Osteoblast (primary cell): ENCODE data around the gene MYL6B. TPM values are rescaled to one million over a fixed set of nuclear protein-coding genes. Genes with fewer than 3 reads are reported as not detected.

Source experiments
- DNase-seq: peaks from one replicate; pipeline ENCODE4 v3.0.0; 2011; ENCODE audit warnings: low spot score, mixed read lengths; ENCODE audit not compliant: insufficient read length; ENCODE audit errors: missing footprints
- H2AFZ ChIP-seq: 2 replicates; pipeline ENCODE4 v1.6.0; 2011; ENCODE audit warnings: mild to moderate bottlenecking, low read length
- H3K27ac ChIP-seq: 2 replicates; pipeline ENCODE4 v1.5.1; 2011; ENCODE audit warnings: mild to moderate bottlenecking, low read depth, low read length, moderate library complexity
- H3K27me3 ChIP-seq: 2 replicates; pipeline ENCODE4 v1.6.0; 2012; ENCODE audit warnings: mild to moderate bottlenecking, control low read depth, inconsistent platforms, low read length, moderate library complexity; ENCODE audit not compliant: insufficient read depth
- H3K36me3 ChIP-seq: 2 replicates; pipeline ENCODE4 v1.5.1; 2011; ENCODE audit warnings: mild to moderate bottlenecking, low read length, control low read depth, moderate library complexity; ENCODE audit not compliant: insufficient read depth
- H3K4me1 ChIP-seq: 2 replicates; pipeline ENCODE4 v1.5.1; 2011; ENCODE audit warnings: mild to moderate bottlenecking, low read length, control low read depth, moderate library complexity; ENCODE audit not compliant: insufficient read depth
- H3K4me2 ChIP-seq: 2 replicates; pipeline ENCODE4 v1.6.0; 2011; ENCODE audit warnings: mild to moderate bottlenecking, low read length; ENCODE audit not compliant: insufficient read depth
- H3K4me3 ChIP-seq: fragments of 200-600 bp; sonication (generic); 3 replicates; pipeline ENCODE4 v1.5.1; 2012; ENCODE audit warnings: mild to moderate bottlenecking, low read length, inconsistent platforms; ENCODE audit not compliant: insufficient read depth
- H3K79me2 ChIP-seq: 2 replicates; pipeline ENCODE4 v1.6.0; 2012; ENCODE audit warnings: mild to moderate bottlenecking, low read length, control low read depth, inconsistent platforms; ENCODE audit not compliant: insufficient read depth
- H3K9me3 ChIP-seq: 2 replicates; pipeline ENCODE4 v1.5.1; 2011; ENCODE audit warnings: low read depth, low read length, control low read depth
- H4K20me1 ChIP-seq: 2 replicates; pipeline ENCODE4 v1.6.0; 2012; ENCODE audit warnings: mild to moderate bottlenecking, low read length, control low read depth; ENCODE audit not compliant: insufficient read depth
- total RNA-seq: library from RNA; depleted of rRNA; stranded (reverse); fragments of >200 nt; gene quantifications from 2 replicates; pipeline ENCODE4 v1.2.3, GENCODE V29; 2012
- TF ChIP-seq, protein P1 (sequence below): IDR thresholded peaks from 2 replicates; pipeline ENCODE4 v1.5.1; 2011; ENCODE audit warnings: mild to moderate bottlenecking, low read depth, low read length, moderate library complexity; ENCODE audit errors: extremely low read depth

MYL6B gene
- total RNA-seq, 1 donor, result 53.9 TPM

DNA sequence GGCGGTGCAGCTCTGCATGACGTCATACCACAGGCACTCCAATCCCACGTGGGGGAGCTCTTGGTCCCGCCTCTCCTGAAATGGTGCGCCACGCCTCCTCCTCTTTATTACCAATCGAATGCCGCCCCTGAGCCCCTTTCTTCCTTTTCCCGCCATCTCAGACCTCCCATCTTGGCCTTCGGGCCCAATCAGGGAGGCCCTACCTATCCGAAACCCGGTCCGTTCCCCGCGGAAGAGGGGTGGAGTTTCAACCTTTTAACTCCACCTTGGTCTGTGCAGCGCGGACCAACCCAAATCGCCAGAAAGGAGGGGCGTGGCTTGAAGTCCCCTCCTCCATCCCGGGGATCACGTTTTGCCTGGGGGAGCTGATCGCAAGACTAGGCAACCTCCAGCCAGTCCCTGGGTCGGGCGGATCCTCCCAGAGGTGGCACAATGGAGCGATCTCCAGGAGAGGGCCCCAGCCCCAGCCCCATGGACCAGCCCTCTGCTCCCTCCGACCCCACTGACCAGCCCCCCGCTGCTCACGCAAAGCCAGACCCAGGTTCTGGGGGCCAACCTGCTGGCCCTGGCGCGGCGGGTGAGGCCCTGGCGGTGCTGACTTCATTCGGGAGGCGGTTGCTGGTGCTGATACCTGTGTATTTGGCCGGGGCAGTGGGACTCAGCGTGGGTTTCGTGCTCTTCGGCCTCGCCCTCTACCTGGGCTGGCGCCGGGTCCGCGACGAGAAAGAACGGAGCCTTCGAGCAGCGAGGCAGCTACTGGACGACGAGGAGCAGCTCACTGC is 24.3 kb upstream of the MYL6B start, which contains the start of gene ESYT1:
Gene ESYT1 (plus strand): TSS at position 380 of the 782 bp plus-strand sequence. CDS start 53 bp downstream, at position 433.
- Histone ChIP-seq H3K4me2 (peak within 1 kb of the TSS; percentile 92), H3K36me3 (peaks cover 27% of the 10 kb centered on the region), H3K4me1 (peaks cover 23% of the 10 kb centered on the region), H3K4me3 (peak within 1 kb of the TSS; percentile 86), H3K79me2 (peaks cover 31% of the 10 kb centered on the region), H3K27ac (peak within 1 kb of the TSS; percentile 72), H3K9me3 (no peaks in the 10 kb centered on the region), H3K27me3 (no peaks in the 10 kb centered on the region), H2AFZ (peak within 1 kb of the TSS; percentile 51), H4K20me1 (no peaks in the 10 kb centered on the region)
- TF ChIP-seq, protein P1, sequence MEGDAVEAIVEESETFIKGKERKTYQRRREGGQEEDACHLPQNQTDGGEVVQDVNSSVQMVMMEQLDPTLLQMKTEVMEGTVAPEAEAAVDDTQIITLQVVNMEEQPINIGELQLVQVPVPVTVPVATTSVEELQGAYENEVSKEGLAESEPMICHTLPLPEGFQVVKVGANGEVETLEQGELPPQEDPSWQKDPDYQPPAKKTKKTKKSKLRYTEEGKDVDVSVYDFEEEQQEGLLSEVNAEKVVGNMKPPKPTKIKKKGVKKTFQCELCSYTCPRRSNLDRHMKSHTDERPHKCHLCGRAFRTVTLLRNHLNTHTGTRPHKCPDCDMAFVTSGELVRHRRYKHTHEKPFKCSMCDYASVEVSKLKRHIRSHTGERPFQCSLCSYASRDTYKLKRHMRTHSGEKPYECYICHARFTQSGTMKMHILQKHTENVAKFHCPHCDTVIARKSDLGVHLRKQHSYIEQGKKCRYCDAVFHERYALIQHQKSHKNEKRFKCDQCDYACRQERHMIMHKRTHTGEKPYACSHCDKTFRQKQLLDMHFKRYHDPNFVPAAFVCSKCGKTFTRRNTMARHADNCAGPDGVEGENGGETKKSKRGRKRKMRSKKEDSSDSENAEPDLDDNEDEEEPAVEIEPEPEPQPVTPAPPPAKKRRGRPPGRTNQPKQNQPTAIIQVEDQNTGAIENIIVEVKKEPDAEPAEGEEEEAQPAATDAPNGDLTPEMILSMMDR, result no peak
- peak; percentile 97 for DNase-seq

DNA sequence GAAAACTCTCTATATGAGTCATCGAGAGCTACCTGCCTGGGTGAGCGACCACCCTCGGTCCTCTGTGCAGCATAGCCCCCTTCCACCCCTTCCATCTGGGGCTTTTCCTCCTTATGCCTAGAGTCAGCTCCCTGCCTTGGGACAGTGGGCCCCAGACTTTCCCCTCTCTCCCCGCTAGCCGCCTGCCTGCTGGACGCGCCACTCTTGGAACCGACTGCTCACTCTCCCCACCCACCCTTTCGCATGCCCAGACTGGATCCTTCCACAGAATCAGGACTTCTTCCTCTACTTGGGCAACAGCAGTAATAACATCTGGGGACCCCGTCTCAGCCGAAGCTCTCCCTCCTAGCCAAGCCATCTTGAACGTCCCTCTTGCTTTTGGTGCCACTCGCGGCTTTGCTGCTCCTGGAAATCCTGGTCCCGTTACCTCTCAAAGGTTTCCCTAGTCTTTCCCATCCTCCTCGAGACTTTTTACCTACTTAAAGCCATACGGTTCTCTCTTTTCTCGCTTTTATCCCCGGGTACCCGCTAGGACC is 23.6 kb upstream of the MYL6B start:
- peak overlapping the region; percentile 51 for H2AFZ ChIP-seq
- peak overlapping the region; percentile 92 for H3K4me2 ChIP-seq
- H3K79me2 ChIP-seq, result peaks cover 31% of the 10 kb centered on the region
- peak overlapping the region; percentile 86 for H3K4me3 ChIP-seq
- no peaks in the 10 kb centered on the region for H3K27me3 ChIP-seq
- no peaks in the 10 kb centered on the region for H4K20me1 ChIP-seq
- peaks cover 33% of the 10 kb centered on the region for H3K36me3 ChIP-seq
- peak; percentile 70 for DNase-seq
- H3K9me3 ChIP-seq, result no peaks in the 10 kb centered on the region
- TF ChIP-seq, protein P1, result no peak
- peak overlapping the region; percentile 65 for H3K27ac ChIP-seq
- H3K4me1 ChIP-seq, result peaks cover 23% of the 10 kb centered on the region

DNA sequence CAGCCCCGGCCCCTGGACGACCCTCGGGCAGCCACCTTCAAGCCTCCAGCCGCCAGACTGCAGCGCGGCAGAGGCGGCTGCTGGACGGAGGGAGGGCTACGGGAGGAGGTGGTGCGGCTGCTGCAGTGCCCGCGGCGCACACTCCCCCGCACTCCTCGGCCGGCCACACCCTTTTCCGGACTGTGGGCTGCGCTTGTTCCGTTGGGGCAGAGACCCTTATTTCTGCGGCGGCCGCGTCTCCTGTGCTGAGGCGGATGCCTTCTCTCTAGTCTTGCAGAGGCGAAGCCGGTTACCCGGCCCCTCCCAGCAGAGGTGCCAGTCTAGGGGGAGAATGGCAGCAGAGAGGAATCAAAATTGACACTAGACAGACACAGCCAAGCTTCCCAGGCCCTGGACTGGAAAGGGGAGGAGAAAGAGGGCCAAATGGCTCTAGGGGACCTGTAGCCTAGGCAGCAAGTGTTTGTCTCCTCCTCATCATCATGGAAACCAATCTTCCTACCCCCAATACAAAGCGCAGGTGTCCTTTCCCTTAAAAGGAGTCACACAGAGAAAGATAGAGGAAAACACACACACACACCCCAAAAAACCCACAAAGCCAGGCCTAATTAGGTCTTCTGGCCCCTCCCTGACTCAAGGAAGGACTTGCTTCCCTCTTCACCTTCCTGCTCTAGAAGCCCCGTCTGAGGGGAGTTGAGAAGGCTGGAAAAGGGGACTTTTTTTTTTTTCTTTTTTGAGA is 23.0 kb upstream of the MYL6B start:
- no peaks in the 10 kb centered on the region for H3K27me3 ChIP-seq
- peak overlapping the region; percentile 92 for H3K4me2 ChIP-seq
- H3K4me1 ChIP-seq, result peaks cover 23% of the 10 kb centered on the region
- H2AFZ ChIP-seq, result peak overlapping the region; percentile 51
- peaks cover 39% of the 10 kb centered on the region for H3K36me3 ChIP-seq
- H3K4me3 ChIP-seq, result peak overlapping the region; percentile 86
- H3K79me2 ChIP-seq, result peaks cover 25% of the 10 kb centered on the region
- TF ChIP-seq, protein P1, result no peak
- H3K27ac ChIP-seq, result peak overlapping the region; percentile 65
- H3K9me3 ChIP-seq, result no peaks in the 10 kb centered on the region
- DNase-seq, result peak; percentile 89
- H4K20me1 ChIP-seq, result no peaks in the 10 kb centered on the region
